RKO (cell line): ENCODE results near the gene CEP57L1.
"Not testable (repeated sequence)": the region's sequence is repeated elsewhere in the genome, so short reads cannot be mapped to it uniquely, and the experiment has no call there.

Experiments used
- DNase-seq: peaks from one replicate; pipeline ENCODE4 v3.0.0-alpha.2; 2016; ENCODE audit warnings: low spot score

CEP57L1 gene

GRCh38 chr6:109074133-109074415 is 21.2 kb upstream of the CEP57L1 start:
- no peak for DNase-seq

- no peak for DNase-seq
These were observed 19.4 kb upstream of the CEP57L1 start for GRCh38 chr6:109075934-109076333.

DNA sequence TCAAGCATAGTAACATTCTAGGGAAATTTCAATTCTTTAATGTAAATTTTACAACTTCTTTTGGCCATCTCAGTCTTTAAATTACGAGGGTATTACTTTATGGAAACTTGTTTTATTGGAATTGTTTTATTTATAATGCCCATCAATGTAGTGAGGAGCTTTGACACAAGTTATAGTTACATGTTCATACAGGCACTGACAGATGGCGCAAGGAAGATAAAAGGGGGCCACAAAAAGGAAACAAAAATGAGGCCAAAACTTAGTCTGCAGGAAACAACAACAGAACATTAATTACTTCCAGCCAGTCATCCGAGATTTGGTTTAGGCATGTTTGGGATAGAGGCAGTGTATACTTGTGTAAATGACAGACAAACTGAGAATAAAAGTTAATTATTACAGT is 18.9 kb upstream of the CEP57L1 start:
- no peak for DNase-seq

DNA sequence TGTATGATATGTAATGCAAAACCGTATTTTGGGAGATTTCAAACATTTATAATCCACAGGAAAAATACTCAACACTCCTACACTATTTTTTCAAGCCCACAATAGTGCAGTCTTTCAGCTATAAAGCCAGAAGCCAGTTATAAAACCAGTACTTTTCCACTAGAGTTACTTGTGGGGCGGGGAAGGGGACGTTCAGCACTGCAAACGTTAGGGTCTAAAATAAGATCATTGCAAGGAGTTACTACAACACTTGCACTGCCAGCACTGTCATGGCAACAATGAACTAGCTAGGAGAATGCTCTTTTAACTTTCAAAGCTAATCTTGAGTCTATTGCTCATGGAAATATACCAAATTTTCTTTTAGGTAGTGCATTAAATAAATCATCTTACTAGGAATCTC is 15.3 kb upstream of the CEP57L1 start:
- DNase-seq, result no peak

DNA sequence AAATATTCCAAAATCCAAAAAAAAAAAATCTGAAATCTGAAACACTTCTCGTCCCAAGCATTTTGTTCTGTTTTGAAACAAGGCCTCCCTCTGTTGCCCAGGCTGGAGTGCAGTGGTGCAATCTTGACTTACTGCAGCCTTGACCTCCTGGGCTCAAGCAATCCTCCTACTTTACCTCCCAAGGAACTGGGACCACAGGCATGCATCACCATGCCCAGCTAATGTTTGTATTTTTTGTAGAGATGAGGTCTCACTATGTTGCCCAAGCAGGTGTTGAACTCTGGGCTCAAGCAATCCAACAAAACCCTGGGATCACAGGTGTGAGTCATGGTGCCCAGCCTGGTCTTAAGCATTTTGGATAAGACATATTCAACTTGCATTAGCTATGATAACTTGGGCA is 14.3 kb upstream of the CEP57L1 start:
- DNase-seq, result no peak

- no peak for DNase-seq
These were observed 13.7 kb upstream of the CEP57L1 start for GRCh38 chr6:109081516-109082187.

DNA sequence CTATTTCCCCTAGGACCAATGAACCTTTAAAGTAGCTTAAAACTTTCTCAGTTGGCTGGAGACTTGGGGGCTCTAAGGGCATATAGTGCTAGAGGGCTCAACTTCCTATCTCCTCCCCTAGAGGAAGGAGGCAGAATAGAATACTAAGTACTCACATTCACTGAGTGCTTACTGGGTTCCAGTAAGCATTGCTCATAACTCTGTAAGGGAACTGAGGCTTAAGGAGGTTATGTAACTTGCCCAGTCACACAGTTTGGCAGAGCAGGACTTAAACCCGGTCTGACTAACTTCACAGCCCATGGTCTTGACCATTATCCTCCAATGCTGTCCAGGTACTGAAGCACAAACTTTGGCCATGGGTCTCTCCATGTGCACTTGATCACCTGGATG is 13.1 kb upstream of the CEP57L1 start:
- peak; percentile 59 for DNase-seq

DNA sequence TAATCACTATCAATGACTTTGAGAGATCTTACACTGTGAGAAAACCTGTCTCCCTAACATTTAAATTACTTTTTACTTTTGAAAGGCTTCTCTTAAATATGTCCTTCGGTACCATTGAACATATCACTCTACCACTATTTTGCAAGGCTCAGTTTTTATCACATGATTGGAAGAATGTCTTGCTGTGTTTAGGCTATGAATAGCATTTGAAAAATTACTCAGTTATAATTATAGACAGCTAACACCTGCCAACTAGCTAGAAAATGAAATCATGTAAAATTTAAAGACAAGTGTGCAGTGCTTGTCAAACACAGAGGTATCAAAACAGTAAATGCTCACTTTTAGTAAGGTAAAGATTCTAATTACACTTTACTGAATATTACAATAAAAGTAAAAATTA is 11.7 kb upstream of the CEP57L1 start:
- DNase-seq, result no peak

DNA sequence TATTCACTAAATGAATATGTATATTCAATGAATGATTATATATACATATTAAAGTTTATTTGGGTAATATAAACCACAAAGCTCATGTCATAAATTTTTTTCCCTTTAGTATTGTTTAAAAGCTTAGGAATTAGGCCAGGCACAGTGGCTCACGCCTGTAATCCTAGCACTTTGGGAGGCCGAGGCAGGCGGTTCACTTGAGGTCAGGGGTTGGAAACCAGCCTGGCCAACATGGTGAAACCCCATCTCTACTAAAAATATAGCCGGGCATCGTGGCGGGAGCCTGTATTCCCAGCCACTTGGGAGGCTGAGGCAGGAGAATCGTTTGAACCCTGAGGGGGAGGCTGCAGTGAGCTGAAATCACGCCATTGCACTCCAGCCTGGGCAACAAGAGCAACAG is 11.2 kb upstream of the CEP57L1 start:
- DNase-seq, result not testable (repeated sequence)

GRCh38 chr6:109087661-109088264 is 7.5 kb upstream of the CEP57L1 start:
- DNase-seq, result no peak

GRCh38 chr6:109088995-109089394 is 6.3 kb upstream of the CEP57L1 start:
- no peak for DNase-seq

GRCh38 chr6:109091314-109092024 is 3.8 kb upstream of the CEP57L1 start:
- DNase-seq, result no peak

DNA sequence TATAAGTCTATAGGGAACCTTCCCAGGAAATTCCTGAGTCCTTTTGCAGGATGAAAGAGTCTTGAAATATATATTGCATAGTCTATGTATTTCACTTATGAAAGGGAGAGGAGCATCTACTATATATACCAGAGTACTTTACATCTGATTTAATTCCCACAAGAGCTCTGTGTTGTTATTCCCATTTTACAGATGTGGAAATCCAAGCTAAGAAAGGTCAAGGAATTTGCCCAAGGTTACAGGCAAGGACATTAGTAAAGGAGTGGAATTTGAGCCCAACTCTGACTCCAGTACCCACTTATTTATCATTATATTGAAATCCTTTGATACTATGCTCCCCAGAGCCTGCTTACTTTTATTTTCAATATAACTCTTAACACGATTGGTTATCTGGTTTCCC is 3.2 kb upstream of the CEP57L1 start:
- no peak for DNase-seq

GRCh38 chr6:109093732-109094415 is 1.4 kb upstream of the CEP57L1 start:
- DNase-seq, result peak; percentile 55

DNA sequence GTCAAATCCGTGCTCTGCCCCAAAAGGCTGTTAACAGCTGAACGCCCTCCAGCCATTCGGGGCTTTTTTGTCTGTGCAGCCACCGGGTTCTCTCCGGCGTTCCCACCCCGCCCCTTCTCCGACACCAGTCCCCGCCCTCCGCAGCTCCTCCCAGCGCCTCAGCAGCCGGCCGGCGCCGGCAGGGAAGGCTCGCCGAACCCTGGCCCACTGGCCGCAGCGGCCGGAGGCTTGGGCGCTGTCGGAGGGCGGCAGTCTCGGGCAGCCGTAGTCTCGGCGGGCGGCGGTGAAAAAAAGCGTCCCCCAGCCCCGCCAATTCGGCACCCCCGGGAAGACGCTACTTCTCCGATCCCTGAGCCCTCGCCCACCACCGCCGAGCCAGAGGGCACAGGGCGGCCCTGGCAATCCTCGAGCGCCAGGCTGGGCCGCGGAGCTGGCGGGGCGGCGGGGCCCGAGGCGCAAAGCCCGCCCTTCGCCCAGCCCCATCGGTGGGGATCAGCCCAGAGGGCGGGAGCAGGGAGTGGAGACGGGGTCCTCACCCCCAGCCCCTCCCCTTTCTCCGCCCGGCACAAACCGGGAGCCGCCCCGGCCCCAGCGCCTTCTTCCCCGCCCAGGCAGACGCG is 781 bp upstream of the CEP57L1 start, which contains the start of gene SESN1:
SESN1 (minus strand) TSS at position 431 of the 620 bp plus-strand sequence. CDS start 773 bp downstream, outside the sequence.
- peak; percentile 89 for DNase-seq

- DNase-seq, result no peak
These were observed 453 bp downstream of the CEP57L1 start for GRCh38 chr6:109095835-109096084.

DNA sequence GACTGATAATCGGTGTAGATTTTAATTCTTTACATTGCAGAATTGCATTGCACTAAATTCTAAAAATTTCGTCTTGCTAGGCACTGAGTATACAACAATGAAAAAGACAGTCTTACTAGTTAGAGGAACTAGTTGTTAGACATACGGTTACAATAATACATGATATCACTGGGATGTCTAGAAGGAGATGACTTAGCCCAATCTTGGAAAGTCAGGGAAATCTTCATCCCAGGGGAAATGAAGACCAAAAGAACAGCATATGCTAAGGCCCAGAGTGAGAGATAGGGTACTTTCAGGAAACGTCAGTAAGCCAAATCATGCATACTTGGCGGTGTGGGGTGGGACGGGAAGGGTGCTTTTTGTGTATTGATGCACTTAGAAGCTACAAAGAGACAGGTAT is 901 bp downstream of the CEP57L1 start:
- peak; percentile 20 for DNase-seq

DNA sequence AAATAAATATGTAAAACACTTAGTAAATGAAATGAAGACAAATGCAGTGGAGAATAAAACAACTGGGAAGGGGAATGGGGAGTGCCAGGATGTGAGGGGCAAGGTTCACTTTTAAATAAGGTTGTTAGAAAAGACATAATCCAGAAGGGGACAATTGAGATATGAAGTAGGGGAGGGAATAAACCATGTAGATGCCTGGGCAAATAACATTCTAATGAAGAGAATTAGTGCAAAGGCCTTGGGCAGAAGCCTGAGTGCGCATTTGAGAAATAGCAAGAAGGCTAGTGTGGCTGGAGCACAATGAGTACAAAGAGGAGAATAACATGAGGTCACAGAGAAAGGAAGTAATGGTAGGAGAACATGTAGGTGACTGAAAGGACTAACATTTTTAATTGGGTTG is 2.4 kb downstream of the CEP57L1 start:
- DNase-seq, result no peak

DNA sequence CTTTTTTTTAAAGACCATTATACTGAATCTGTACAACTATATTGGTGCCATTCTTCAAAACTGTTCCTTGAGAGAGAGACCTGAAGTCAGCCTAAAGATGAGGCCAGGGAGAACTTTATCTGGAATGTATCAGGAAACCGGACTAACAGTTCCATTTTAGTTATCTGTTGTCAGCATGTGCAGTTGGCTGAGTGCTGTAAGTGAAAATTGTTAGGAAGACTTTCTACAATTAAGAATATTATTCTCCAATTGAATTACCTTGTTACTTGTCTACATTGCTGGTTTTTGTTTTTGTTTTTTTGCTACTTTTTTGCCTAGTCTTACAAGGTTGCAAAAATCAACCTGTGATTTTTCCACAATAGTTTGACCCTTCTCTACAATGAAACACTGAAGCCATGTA is 7.5 kb downstream of the CEP57L1 start:
- DNase-seq, result no peak

DNA sequence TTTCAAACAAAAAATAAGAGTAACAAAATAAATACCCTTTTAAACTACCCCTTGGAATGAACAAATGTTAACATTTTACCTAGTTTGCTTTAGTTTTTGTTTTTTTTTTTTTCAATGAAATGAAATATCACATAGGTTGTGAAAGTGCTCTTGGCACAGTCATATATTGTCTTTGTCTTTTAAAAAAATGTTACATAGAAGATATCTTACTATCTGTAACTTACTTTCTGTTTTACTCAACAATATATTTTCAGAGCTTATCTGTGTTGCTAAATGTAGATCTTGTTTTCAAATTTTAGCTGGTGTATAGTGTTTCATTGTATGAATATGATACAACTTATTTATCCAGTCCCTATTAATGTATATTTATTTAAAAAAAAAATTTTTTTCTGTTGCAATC is 8.6 kb downstream of the CEP57L1 start:
- DNase-seq, result no peak

GRCh38 chr6:109104512-109104911 is 9.2 kb downstream of the CEP57L1 start:
- DNase-seq, result no peak

GRCh38 chr6:109105681-109106080 is 10.4 kb downstream of the CEP57L1 start:
- DNase-seq, result no peak

GRCh38 chr6:109109663-109110062 is 14.4 kb downstream of the CEP57L1 start:
- not testable (repeated sequence) for DNase-seq
